Liver (tissue), 9 donors: ENCODE results near the gene FCRL1. TPM values are rescaled to one million over a fixed set of nuclear protein-coding genes. Genes with fewer than 3 reads are reported as not detected.

Source experiments
- DNase-seq: peaks from one replicate; pipeline ENCODE4 v3.0.0-alpha.2; 2017; ENCODE audit warnings: low spot score
- H3K27ac ChIP-seq, 2 donors: one replicate each; pipeline ENCODE4 v1.7.0; 2013; ENCODE audit warnings: inconsistent platforms in 2 of 2, low read length in 2 of 2, control low read depth in 1 of 2, low read depth in 1 of 2, mild to moderate bottlenecking in 1 of 2
- H3K27me3 ChIP-seq, 4 donors: one replicate each; pipeline versions ENCODE4 v1.6.1 to v1.7.0; 2013; ENCODE audit warnings: low read length in 3 of 4, inconsistent platforms in 1 of 4, mild to moderate bottlenecking in 1 of 4, moderate library complexity in 1 of 4; ENCODE audit not compliant: control insufficient read depth in 4 of 4, insufficient read depth in 4 of 4
- H3K36me3 ChIP-seq, 4 donors: one replicate each; pipeline versions ENCODE4 v1.6.1 to v1.7.0; 2013; ENCODE audit warnings: low read length in 3 of 4, mild to moderate bottlenecking in 3 of 4, low read depth in 1 of 4, moderate library complexity in 1 of 4; ENCODE audit not compliant: control insufficient read depth in 4 of 4, insufficient read depth in 3 of 4
- H3K4me1 ChIP-seq, 4 donors: one replicate each; pipeline versions ENCODE4 v1.6.1 to v1.7.0; 2013; ENCODE audit warnings: low read length in 3 of 4, mild to moderate bottlenecking in 3 of 4, moderate library complexity in 1 of 4; ENCODE audit not compliant: control insufficient read depth in 4 of 4, insufficient read depth in 4 of 4
- H3K4me3 ChIP-seq, 3 donors: one replicate each; pipeline versions ENCODE4 v1.6.1 to v1.7.0; 2013; ENCODE audit warnings: low read length in 3 of 3, control low read depth in 1 of 3, low read depth in 1 of 3, mild to moderate bottlenecking in 1 of 3
- H3K9ac ChIP-seq, 2 donors: one replicate each; pipeline ENCODE4 v1.7.0; 2013; ENCODE audit warnings: low read length in 2 of 2, mild to moderate bottlenecking in 2 of 2, moderate library complexity in 2 of 2, control low read depth in 1 of 2, low read depth in 1 of 2
- H3K9me3 ChIP-seq, 4 donors: one replicate each; pipeline versions ENCODE4 v1.6.1 to v1.7.0; 2013; ENCODE audit warnings: low read length in 3 of 4; ENCODE audit not compliant: control insufficient read depth in 4 of 4
- ATF3 ChIP-seq: IDR thresholded peaks from 2 replicates; pipeline ENCODE4 v1.6.1; 2016; ENCODE audit warnings: antibody characterized with exemption
- CTCF ChIP-seq: fragments of 150-350 bp; IDR thresholded peaks from 2 replicates; pipeline ENCODE4 v1.5.1; 2017; ENCODE audit warnings: improper control_type of control experiment, low read depth, low read length; ENCODE audit not compliant: missing input control
- EGR1 ChIP-seq, 2 donors: IDR thresholded peaks; 2 replicates each; pipeline ENCODE4 v1.6.1; 2016 to 2018; ENCODE audit warnings: antibody characterized with exemption in 2 of 2, low read depth in 2 of 2
- FOXA1 ChIP-seq: IDR thresholded peaks from 2 replicates; pipeline ENCODE4 v1.6.1; 2016; ENCODE audit warnings: antibody characterized with exemption
- FOXA2 ChIP-seq: IDR thresholded peaks from 2 replicates; pipeline ENCODE4 v1.6.1; 2016; ENCODE audit warnings: antibody characterized with exemption
- GABPA ChIP-seq, 2 donors: IDR thresholded peaks in 1 of 2; conservative IDR thresholded peaks in 1 of 2; 2 replicates each; pipeline ENCODE4 v1.6.1; 2016; ENCODE audit warnings: antibody characterized with exemption in 2 of 2, mild to moderate bottlenecking in 1 of 2, moderate library complexity in 1 of 2
- HNF4A ChIP-seq, 2 donors: conservative IDR thresholded peaks; 2 replicates each; pipeline ENCODE4 v1.6.1; 2016; ENCODE audit warnings: antibody characterized with exemption in 2 of 2, mild to moderate bottlenecking in 2 of 2
- HNF4G ChIP-seq: IDR thresholded peaks from 2 replicates; pipeline ENCODE4 v1.6.1; 2016; ENCODE audit warnings: antibody characterized with exemption
- JUND ChIP-seq, 2 donors: IDR thresholded peaks; 2 replicates each; pipeline ENCODE4 v1.6.1; 2016; ENCODE audit warnings: antibody characterized with exemption in 2 of 2
- MAX ChIP-seq: IDR thresholded peaks from 2 replicates; pipeline ENCODE4 v1.6.1; 2016; ENCODE audit warnings: antibody characterized with exemption
- NR2F2 ChIP-seq: IDR thresholded peaks from 2 replicates; pipeline ENCODE4 v1.6.1; 2016; ENCODE audit warnings: antibody characterized with exemption
- RAD21 ChIP-seq, 2 donors: IDR thresholded peaks; 2 replicates each; pipeline ENCODE4 v1.6.1; 2016; ENCODE audit warnings: antibody characterized with exemption in 2 of 2, mild to moderate bottlenecking in 2 of 2
- RXRA ChIP-seq, 2 donors: IDR thresholded peaks; 2 replicates each; pipeline ENCODE4 v1.6.1; 2017 to 2018; ENCODE audit warnings: antibody characterized with exemption in 2 of 2, mild to moderate bottlenecking in 1 of 2
- SP1 ChIP-seq: IDR thresholded peaks from 2 replicates; pipeline ENCODE4 v1.6.1; 2018; ENCODE audit warnings: antibody characterized with exemption, mild to moderate bottlenecking
- YY1 ChIP-seq: IDR thresholded peaks from 2 replicates; pipeline ENCODE4 v1.6.1; 2016; ENCODE audit warnings: antibody characterized with exemption, mild to moderate bottlenecking
- ZBTB33 ChIP-seq: IDR thresholded peaks from 2 replicates; pipeline ENCODE4 v1.6.1; 2016; ENCODE audit warnings: antibody characterized with exemption
- WGBS: extraction: QIAGEN DNeasy Blood & Tissue Kit; methylation state at CpG from one replicate; pipeline ENCODE4 v1.1.7; 2013; 5-methylcytosine and 5-hydroxymethylcytosine counted together
- polyA plus RNA-seq, 2 donors: library from polyadenylated mRNA; stranded (reverse) in 1 of 2; unstranded in 1 of 2; fragments of 200-250 nt in 1 of 2; fragments of >200 nt in 1 of 2; fragmentation: Nextera tagmentation in 1 of 2; extraction: Ambion mirVana in 1 of 2; gene quantifications; one replicate each; pipeline versions ENCODE4 v1.2.1 to v1.2.3, GENCODE V29; 2013 to 2015
- total RNA-seq, 2 donors: library from RNA; depleted of rRNA; stranded (reverse); fragments of >200 nt; gene quantifications; one replicate each; pipeline ENCODE4 v1.2.3, GENCODE V29; 2014
- donor health status: healthy.
- donor health status: healthy.
- donor health status: healthy.
- donor health status: healthy.
- donor health status: healthy.

The FCRL1 gene
- total and polyA plus RNA-seq, 4 donors = 0.02 to 0.84 (median 0.49) TPM

- no peaks in the 10 kb centered on the region for H3K36me3 ChIP-seq
- TF ChIP-seq RAD21 (IDR thresholded peaks at IDR 0.05) (no peak), HNF4A (conservative IDR thresholded peaks at IDR 0.05) (no peak), FOXA2 (no peak)
- H3K27me3 ChIP-seq = no peaks in the 10 kb centered on the region
- H3K4me1 ChIP-seq = no peaks in the 10 kb centered on the region
- 82% methylated on average over 1 of the region's 1 CpG for WGBS
- no peak for DNase-seq
- no peaks in the 10 kb centered on the region for H3K9me3 ChIP-seq
- H3K27ac ChIP-seq = no peak overlapping the region
- no peak overlapping the region for H3K9ac ChIP-seq
- no peak overlapping the region for H3K4me3 ChIP-seq
These were observed 23.0 kb upstream of the FCRL1 start for GRCh38 chr1:157842939-157843338.

- no peaks in the 10 kb centered on the region for H3K36me3 ChIP-seq
- no peaks in the 10 kb centered on the region for H3K27me3 ChIP-seq
- H3K9ac ChIP-seq = no peak within 1 kb of the TSS
- no peak for DNase-seq
- H3K4me1 ChIP-seq = no peaks in the 10 kb centered on the region
- H3K9me3 ChIP-seq = peaks cover 0 to 3% (median 0%) of the 10 kb centered on the region in 4 donors
- TF ChIP-seq NR2F2 = no peak
- TF ChIP-seq MAX = no peak
- no peak for TF ChIP-seq CTCF
- no peak for TF ChIP-seq JUND (IDR thresholded peaks at IDR 0.05)
- TF ChIP-seq ZBTB33 = no peak
- no peak within 1 kb of the TSS for H3K4me3 ChIP-seq
- 41% methylated on average over 3 of the region's 3 CpGs for WGBS
- H3K27ac ChIP-seq = no peak within 1 kb of the TSS
These were observed 21.8 kb upstream of the FCRL1 start, which contains the start of gene CD5L for GRCh38 chr1:157841708-157842107. Gene CD5L, minus strand, starts transcription at chr1:157841808. Its CDS starts 107 bp downstream, at chr1:157841701.

- DNase-seq = no peak
- Histone ChIP-seq H3K27me3 (no peaks in the 10 kb centered on the region), H3K36me3 (no peaks in the 10 kb centered on the region), H3K4me3 (no peak overlapping the region), H3K4me1 (no peaks in the 10 kb centered on the region), H3K9ac (no peak overlapping the region), H3K9me3 (peaks cover 0 to 3% (median 0%) of the 10 kb centered on the region in 4 donors), H3K27ac (no peak overlapping the region)
- TF ChIP-seq FOXA1 (no peak), NR2F2 (no peak), RAD21 (IDR thresholded peaks at IDR 0.05) (no peak), CTCF (no peak), JUND (IDR thresholded peaks at IDR 0.05) (no peak), GABPA (IDR thresholded peaks at IDR 0.05 in 1 of 2, conservative IDR thresholded peaks at IDR 0.05 in 1 of 2) (no peak), EGR1 (IDR thresholded peaks at IDR 0.05; ENCODE audit: low read depth in 2 of 2) (no peak), FOXA2 (no peak), YY1 (no peak), ZBTB33 (no peak), SP1 (no peak), RXRA (IDR thresholded peaks at IDR 0.05) (no peak), HNF4A (conservative IDR thresholded peaks at IDR 0.05) (no peak), ATF3 (no peak), HNF4G (no peak)
These were observed 19.0 kb upstream of the FCRL1 start for GRCh38 chr1:157838966-157839365.
